IMR-90 (cell line): ENCODE data around the gene C1QL1. TPM values are rescaled to one million over a fixed set of nuclear protein-coding genes. Genes with fewer than 3 reads are reported as not detected.

Experiments used
- ATAC-seq: fragments of 200-7000 bp; cut with Tn5 transposase; 2 replicates; pipeline ENCODE4 v1.9.1; 2020; ENCODE audit warnings: low read depth, mild to moderate bottlenecking, moderate library complexity
- BruUV-seq: library from RNA; stranded (reverse); fragments of 400-500 nt; replicated peaks from 2 replicates; lab custom pipeline; 2021; lab: Mats Ljungman, UMichigan
- CTCF ChIA-PET: fragments of 300-600 bp; formaldehyde crosslinking; extraction: SDS; loops from one replicate; lab custom pipeline; 2021; ENCODE audit warnings: antibody characterized with exemption; lab: Yijun Ruan, JAX
- POLR2A ChIA-PET: fragments of 300-600 bp; sonication (Branson Sonifier 250); formaldehyde crosslinking; loops from one replicate; lab custom pipeline; 2022; ENCODE audit warnings: antibody characterized with exemption; ENCODE audit not compliant: unreplicated experiment; lab: Charles Lee
- DNase-seq: peaks from one replicate; pipeline ENCODE4 v3.0.0; 2013
- H2AFZ ChIP-seq: replicated peaks from 2 replicates; pipeline ENCODE3; 2013; ENCODE audit warnings: low read length, mild to moderate bottlenecking; ENCODE audit not compliant: poor library complexity
- H2AK5ac ChIP-seq: 2 replicates; pipeline ENCODE4 v1.6.1; 2013; ENCODE audit warnings: low read depth, low read length, inconsistent platforms
- H2AK9ac ChIP-seq: replicated peaks from 2 replicates; pipeline ENCODE3; 2013; ENCODE audit warnings: mild to moderate bottlenecking, low read depth, low read length, moderate library complexity; ENCODE audit not compliant: poor library complexity
- H2BK120ac ChIP-seq: 2 replicates; pipeline ENCODE4 v1.6.1; 2013; ENCODE audit warnings: low read depth, low read length, inconsistent platforms
- H2BK15ac ChIP-seq: 3 replicates; pipeline ENCODE4 v1.6.1; 2013; ENCODE audit warnings: low read depth, low read length, inconsistent platforms
- H2BK20ac ChIP-seq: 2 replicates; pipeline ENCODE4 v1.6.1; 2013; ENCODE audit warnings: low read depth, mild to moderate bottlenecking, inconsistent platforms, low read length, moderate library complexity
- H2BK5ac ChIP-seq: 2 replicates; pipeline ENCODE4 v1.6.1; 2013; ENCODE audit warnings: mild to moderate bottlenecking, low read depth, low read length, inconsistent platforms; ENCODE audit not compliant: poor library complexity, severe bottlenecking
- H3K14ac ChIP-seq: replicated peaks from 2 replicates; pipeline ENCODE4 v1.6.1; 2013; ENCODE audit warnings: low read depth, low read length, inconsistent platforms
- H3K18ac ChIP-seq: 2 replicates; pipeline ENCODE4 v1.6.1; 2013; ENCODE audit warnings: low read depth, low read length, control low read depth
- H3K23ac ChIP-seq: 2 replicates; pipeline ENCODE4 v1.6.1; 2013; ENCODE audit warnings: low read depth, low read length, inconsistent platforms
- H3K27ac ChIP-seq: 2 replicates; pipeline ENCODE4 v1.5.1; 2013; ENCODE audit warnings: mild to moderate bottlenecking, control low read depth, low read length; ENCODE audit not compliant: insufficient read depth
- H3K27me3 ChIP-seq: 2 replicates; pipeline ENCODE4 v1.6.1; 2013; ENCODE audit warnings: low read length; ENCODE audit not compliant: control insufficient read depth, insufficient read depth
- H3K36me3 ChIP-seq: 2 replicates; pipeline ENCODE4 v1.6.1; 2013; ENCODE audit warnings: low read length, mixed read lengths; ENCODE audit not compliant: control insufficient read depth, insufficient read depth
- H3K4ac ChIP-seq: 2 replicates; pipeline ENCODE4 v1.6.1; 2013; ENCODE audit warnings: low read depth, low read length, inconsistent platforms
- H3K4me1 ChIP-seq: 2 replicates; pipeline ENCODE4 v1.6.1; 2013; ENCODE audit warnings: low read length, mixed read lengths; ENCODE audit not compliant: control insufficient read depth, insufficient read depth
- H3K4me2 ChIP-seq: 2 replicates; pipeline ENCODE4 v1.6.1; 2013; ENCODE audit warnings: low read depth, mild to moderate bottlenecking, control low read depth, low read length, moderate library complexity
- H3K4me3 ChIP-seq: 2 replicates; pipeline ENCODE4 v1.5.1; 2013; ENCODE audit warnings: low read depth, mild to moderate bottlenecking, control low read depth, low read length, moderate library complexity; ENCODE audit not compliant: insufficient read depth
- H3K56ac ChIP-seq: 2 replicates; pipeline ENCODE4 v1.6.1; 2013; ENCODE audit warnings: low read length, inconsistent platforms; ENCODE audit not compliant: insufficient read depth; ENCODE audit errors: extremely low read depth
- H3K79me1 ChIP-seq, 2 experiments: 2 replicates each; pipeline ENCODE4 v1.6.1; 2013; ENCODE audit warnings: low read length in 2 of 2, inconsistent platforms in 1 of 2, low read depth in 1 of 2
- H3K9ac ChIP-seq: 2 replicates; pipeline ENCODE4 v1.6.1; 2013; ENCODE audit warnings: low read depth, low read length, control low read depth
- H3K9me1 ChIP-seq: 2 replicates; pipeline ENCODE4 v1.6.1; 2013; ENCODE audit warnings: low read length, inconsistent platforms; ENCODE audit not compliant: insufficient read depth
- H3K9me3 ChIP-seq: 2 replicates; pipeline ENCODE4 v1.6.1; 2013; ENCODE audit warnings: low read length; ENCODE audit not compliant: control insufficient read depth, insufficient read depth
- H4K20me1 ChIP-seq: 2 replicates; pipeline ENCODE4 v1.6.1; 2013; ENCODE audit warnings: low read length, inconsistent platforms; ENCODE audit not compliant: insufficient read depth
- H4K5ac ChIP-seq: 2 replicates; pipeline ENCODE4 v1.6.1; 2013; ENCODE audit warnings: mild to moderate bottlenecking, low read depth, low read length, control low read depth
- H4K8ac ChIP-seq, 2 experiments: 2 replicates each; pipeline ENCODE4 v1.6.1; 2013; ENCODE audit warnings: low read depth in 2 of 2, low read length in 2 of 2, control low read depth in 1 of 2, inconsistent platforms in 1 of 2
- H4K91ac ChIP-seq: 2 replicates; pipeline ENCODE4 v1.6.1; 2013; ENCODE audit warnings: low read depth, low read length, inconsistent platforms; ENCODE audit not compliant: insufficient read depth
- BHLHE40 ChIP-seq: fragments of 150-350 bp; IDR thresholded peaks from 2 replicates; pipeline ENCODE4 v1.6.1; 2016; ENCODE audit warnings: mild to moderate bottlenecking, low read depth, low read length
- CTCF ChIP-seq: conservative IDR thresholded peaks from 2 replicates; pipeline ENCODE4 v1.5.1; 2012; ENCODE audit warnings: mild to moderate bottlenecking, low read depth, low read length, improper control_type of control experiment
- MAZ ChIP-seq: IDR thresholded peaks from 2 replicates; pipeline ENCODE4 v1.6.1; 2012; ENCODE audit warnings: low read depth, mild to moderate bottlenecking, low read length, improper control_type of control experiment, moderate library complexity, borderline replicate concordance
- NFE2L2 ChIP-seq: fragments of 150-350 bp; IDR thresholded peaks from 2 replicates; pipeline ENCODE4 v1.6.1; 2016; ENCODE audit warnings: low read depth, mild to moderate bottlenecking, low read length
- WGBS, 2 experiments: methylation state at CpG; one replicate each; pipeline versions ENCODE4 v1.1.5 to v1.1.7; 2013; ENCODE audit warnings: missing lambda C conversion rate in 2 of 2; ENCODE audit not compliant: insufficient read length in 1 of 2; ENCODE audit errors: extremely low coverage in 2 of 2; 5-methylcytosine and 5-hydroxymethylcytosine counted together
- dilution Hi-C: fragments of 300-500 bp; cut with HindIII; formaldehyde crosslinking; loops from one replicate; pipeline ENCODE4 v1.14.3; 2018; ENCODE audit warnings: low sequenced_read_pairs; ENCODE audit not compliant: unreplicated experiment
- in situ Hi-C: fragments of 300-500 bp; cut with MboI; formaldehyde crosslinking; loops from 3 replicates; pipeline ENCODE4 v1.14.3; 2019; ENCODE audit warnings: low sequenced_read_pairs, inconsistent platforms, mixed read lengths
- intact Hi-C: fragments of 100-400 bp; cut with micrococcal nuclease; formaldehyde crosslinking; loops from 2 replicates; pipeline ENCODE4 v1.10.0; 2022
- polyA plus RNA-seq, 3 experiments: library from polyadenylated mRNA; depleted of rRNA; stranded (reverse); fragments of >200 nt; gene quantifications; 2 replicates each; pipeline ENCODE4 v1.2.3, GENCODE V29; 2012; ENCODE audit warnings: low replicate concordance in 1 of 3
- total RNA-seq: library from RNA; depleted of rRNA; stranded (reverse); fragments of >200 nt; gene quantifications from 2 replicates; pipeline ENCODE4 v1.2.3, GENCODE V29; 2012

C1QL1 gene
- total and polyA plus RNA-seq, 2 of the 4 experiments (the other 2 are of a cell fraction): 0.18 to 0.84 TPM

DNA sequence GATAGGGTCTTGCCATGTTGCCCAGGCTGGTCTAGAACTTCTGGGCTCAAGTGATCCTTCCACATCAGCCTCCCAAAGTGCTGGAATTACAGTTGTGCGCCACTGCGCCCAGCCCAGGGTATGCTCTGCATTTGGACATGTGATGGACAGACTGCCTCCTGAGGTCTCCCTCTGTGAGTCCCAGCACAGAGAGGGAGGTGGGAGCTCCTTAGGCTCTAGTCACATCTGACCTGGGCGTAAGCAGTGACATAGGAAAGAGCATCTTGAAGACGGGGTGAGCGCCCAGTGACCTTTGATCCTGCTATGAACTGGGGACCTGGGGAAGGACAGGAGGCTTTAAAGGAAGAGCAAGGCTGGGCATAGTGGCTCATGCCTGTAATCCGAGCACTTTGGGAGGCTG, 50.6 kb downstream of the C1QL1 start:
- no peak overlapping the region for H3K56ac ChIP-seq
- H2BK120ac ChIP-seq: no peak overlapping the region
- no peak overlapping the region for H4K91ac ChIP-seq
- no peak overlapping the region for H3K14ac ChIP-seq
- H4K5ac ChIP-seq: no peak overlapping the region
- H3K23ac ChIP-seq: no peak overlapping the region
- no peaks in the 10 kb centered on the region for H3K36me3 ChIP-seq
- H3K4ac ChIP-seq: peak overlapping the region; percentile 35; the same call in 1 of the 2 replicates
- 94% methylated on average over 4 of the region's 6 CpGs; no CpG with 5 or more reads in 1 of the 2 experiments for WGBS, 2 experiments
- TF ChIP-seq CTCF (no peak), BHLHE40 (no peak), MAZ (no peak), NFE2L2 (no peak)
- BruUV-seq: no TSS peak
- intact Hi-C loops: no loop called here
- in situ Hi-C loops: no loop called here
- no peak for DNase-seq
- no peak overlapping the region for H4K8ac ChIP-seq
- no peak overlapping the region for H3K9ac ChIP-seq
- H2AK9ac ChIP-seq: no peak overlapping the region
- H3K4me1 ChIP-seq: peaks cover 9% of the 10 kb centered on the region; the same call in 1 of the 2 replicates
- H3K4me2 ChIP-seq: no peak overlapping the region
- no peak overlapping the region for H2BK15ac ChIP-seq
- no peak for ATAC-seq
- H3K27me3 ChIP-seq: peaks cover 13% of the 10 kb centered on the region; the same call in 1 of the 2 replicates
- no peak overlapping the region for H2AK5ac ChIP-seq
- no peak overlapping the region for H2BK5ac ChIP-seq
- POLR2A ChIA-PET: no interaction called here
- H3K79me1 ChIP-seq: no peaks in the 10 kb centered on the region
- H3K9me1 ChIP-seq: no peaks in the 10 kb centered on the region
- H3K9me3 ChIP-seq: no peaks in the 10 kb centered on the region
- H3K4me3 ChIP-seq: no peak overlapping the region
- no peak overlapping the region for H3K18ac ChIP-seq
- H4K20me1 ChIP-seq: no peaks in the 10 kb centered on the region; the same call in 1 of the 2 replicates
- CTCF ChIA-PET: interaction anchor here (6.6 kb wide), 1 partner anchor 103 kb away, joined by 62 read pairs; no protein-coding TSS in a partner anchor
- H2BK20ac ChIP-seq: no peak overlapping the region
- no peak overlapping the region for H2AFZ ChIP-seq
- no peak overlapping the region for H3K27ac ChIP-seq
- dilution Hi-C loops: no loop called here
